ENCODE results near the gene TMEM41B.

DNA sequence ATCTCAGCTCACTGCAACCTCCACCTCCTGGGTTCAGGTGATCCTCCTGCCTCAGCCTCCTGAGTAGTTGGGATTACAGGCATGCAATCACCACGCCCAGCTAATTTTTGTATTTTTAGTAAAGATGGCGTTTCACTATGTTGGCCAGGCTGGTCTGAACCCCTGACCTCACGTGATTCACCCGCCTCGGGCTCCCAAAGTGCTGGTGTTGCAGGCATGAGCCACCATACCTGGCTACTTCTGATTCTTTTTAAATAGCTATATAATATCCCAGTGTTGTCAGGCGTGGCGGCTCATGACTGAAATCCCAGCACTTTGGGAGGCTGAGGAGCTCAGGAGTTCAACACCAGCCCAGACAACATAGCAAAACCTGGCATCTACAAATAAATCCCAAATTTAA lies 20.7 kb downstream of the TMEM41B start:
- TF ChIP-seq, protein P1, sequence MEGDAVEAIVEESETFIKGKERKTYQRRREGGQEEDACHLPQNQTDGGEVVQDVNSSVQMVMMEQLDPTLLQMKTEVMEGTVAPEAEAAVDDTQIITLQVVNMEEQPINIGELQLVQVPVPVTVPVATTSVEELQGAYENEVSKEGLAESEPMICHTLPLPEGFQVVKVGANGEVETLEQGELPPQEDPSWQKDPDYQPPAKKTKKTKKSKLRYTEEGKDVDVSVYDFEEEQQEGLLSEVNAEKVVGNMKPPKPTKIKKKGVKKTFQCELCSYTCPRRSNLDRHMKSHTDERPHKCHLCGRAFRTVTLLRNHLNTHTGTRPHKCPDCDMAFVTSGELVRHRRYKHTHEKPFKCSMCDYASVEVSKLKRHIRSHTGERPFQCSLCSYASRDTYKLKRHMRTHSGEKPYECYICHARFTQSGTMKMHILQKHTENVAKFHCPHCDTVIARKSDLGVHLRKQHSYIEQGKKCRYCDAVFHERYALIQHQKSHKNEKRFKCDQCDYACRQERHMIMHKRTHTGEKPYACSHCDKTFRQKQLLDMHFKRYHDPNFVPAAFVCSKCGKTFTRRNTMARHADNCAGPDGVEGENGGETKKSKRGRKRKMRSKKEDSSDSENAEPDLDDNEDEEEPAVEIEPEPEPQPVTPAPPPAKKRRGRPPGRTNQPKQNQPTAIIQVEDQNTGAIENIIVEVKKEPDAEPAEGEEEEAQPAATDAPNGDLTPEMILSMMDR (IDR thresholded peaks at IDR 0.05): no peak
- TF ChIP-seq POLR2A (IDR thresholded peaks at IDR 0.05): no peak
